GM10847 (cell line): ENCODE results near the gene ANKZF1.

Experiments
- POLR2A ChIP-seq: IDR thresholded peaks from 2 replicates; pipeline ENCODE4 v1.6.1; 2011; ENCODE audit not compliant: insufficient read length; ENCODE audit errors: extremely low read depth

Gene ANKZF1

DNA sequence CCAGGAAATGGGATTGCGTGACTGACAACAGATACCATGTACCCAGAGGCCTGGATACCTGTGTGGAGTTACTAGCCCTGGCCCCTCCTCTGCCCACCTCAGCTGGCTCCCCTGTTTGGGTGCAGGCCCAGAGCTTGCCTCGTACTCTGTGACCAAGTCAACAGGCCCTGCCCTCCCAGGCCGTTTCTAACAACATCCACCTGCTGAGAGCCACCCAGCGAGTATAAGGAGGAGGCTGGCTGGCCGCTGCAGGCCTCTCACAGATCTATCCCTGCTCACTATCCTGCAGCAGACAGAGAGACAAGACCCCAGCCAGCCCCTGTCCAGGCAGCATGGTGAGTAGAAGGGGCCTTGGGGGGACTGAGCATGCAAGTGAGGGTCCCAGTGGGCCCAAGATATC is 36.6 kb downstream of the ANKZF1 start:
- TF ChIP-seq POLR2A, result no peak

DNA sequence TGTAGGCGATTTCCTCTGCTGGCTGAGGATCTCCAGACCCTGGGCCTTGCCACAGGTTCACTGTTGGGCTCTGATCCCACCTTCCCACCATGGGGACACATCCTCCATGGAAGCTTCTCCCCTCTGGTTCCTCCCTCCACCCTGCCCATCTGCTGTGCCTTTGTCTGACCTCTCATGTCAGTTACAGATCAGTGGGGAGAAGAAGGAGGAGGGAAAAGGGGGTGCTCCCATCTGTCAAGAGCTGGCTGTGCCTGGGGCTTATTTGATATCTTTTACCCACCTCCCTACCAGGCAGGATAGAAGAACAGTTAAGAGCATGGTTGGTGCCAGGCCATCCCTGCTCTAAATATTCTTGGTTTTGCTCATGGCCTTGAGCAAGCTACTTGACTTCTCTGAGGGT is 37.3 kb downstream of the ANKZF1 start:
- no peak for TF ChIP-seq POLR2A

DNA sequence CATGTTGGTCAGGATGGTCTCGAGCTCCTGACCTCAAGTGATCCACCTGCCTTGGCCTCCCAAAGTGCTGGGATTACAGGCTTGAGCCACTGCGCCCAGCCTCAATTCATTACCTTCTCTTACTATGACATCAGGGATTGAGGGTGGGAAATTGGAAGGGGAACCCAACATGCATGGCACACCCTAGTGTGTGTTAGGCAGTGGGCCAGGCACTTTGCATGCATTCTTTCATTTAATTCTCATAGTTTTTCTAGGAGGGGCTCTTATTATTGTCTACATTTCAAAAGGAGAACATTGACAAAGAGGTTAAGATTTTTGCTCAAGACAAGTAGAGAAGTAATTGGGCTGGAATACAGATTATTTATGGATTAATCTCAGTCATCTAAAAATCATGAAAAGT is 38.7 kb downstream of the ANKZF1 start:
- TF ChIP-seq POLR2A, result no peak

DNA sequence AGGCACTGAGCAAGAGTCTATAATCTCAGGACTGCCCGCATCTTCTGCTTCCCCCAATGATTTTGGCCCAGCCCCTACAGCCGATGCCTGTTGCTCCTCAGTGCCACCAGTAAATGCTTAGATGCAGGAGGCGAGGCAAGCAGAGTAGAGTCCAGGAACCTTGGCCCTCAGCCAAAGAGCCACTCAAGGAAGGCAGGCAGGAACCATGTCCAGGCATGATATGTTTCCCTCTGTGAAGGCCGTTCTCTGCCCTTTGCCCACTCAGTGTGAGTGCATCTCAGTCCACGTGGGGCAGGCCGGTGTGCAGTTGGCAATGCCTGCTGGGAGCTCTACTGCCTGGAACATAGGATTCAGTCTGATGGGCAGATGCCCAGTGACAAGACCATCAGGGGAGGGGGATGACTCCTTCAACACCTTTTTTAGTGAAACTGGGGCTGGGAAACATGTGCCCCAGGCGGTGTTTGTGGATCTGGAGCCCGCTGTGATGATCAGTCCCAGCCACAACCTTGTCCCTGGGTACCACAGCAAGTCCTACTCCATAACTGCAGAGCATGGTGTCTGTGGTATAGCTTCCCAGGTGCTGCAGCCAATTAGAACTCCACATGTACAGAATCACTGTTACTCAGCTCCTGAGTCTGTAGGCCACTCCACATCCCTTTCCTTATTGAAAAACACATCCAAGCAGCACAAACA is 39.9 kb downstream of the ANKZF1 start:
- TF ChIP-seq POLR2A, result no peak

DNA sequence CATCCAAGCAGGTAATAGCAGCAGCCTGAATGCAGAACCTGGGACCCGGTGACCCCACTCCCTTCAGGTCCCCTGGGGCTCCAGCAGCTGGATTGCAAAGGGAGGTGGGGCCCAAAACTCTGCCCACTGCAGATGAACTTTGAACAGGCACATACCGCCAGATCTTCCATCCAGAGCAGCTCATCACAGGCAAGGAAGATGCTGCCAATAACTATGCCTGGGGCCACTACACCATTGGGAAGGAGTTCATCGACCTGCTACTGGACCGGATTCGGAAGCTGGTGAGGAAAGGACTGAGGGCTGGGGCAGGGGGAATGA is 40.4 kb downstream of the ANKZF1 start:
- TF ChIP-seq POLR2A, result no peak

DNA sequence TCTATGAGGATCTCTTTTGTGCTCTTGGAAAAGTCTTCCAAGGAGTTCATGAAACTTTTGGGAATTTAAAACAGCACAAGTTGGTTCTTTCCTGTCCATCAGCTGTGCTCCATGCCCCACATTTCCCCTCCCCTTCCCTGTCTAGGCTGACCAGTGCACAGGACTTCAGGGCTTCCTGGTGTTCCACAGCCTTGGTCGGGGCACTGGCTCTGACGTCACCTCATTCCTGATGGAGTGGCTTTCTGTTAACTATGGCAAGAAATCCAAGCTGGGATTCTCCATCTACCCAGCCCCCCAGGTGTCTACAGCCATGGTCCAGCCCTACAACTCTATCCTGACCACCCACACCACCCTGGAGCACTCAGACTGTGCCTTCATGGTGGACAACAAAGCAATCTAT is 41.4 kb downstream of the ANKZF1 start:
- TF ChIP-seq POLR2A, result no peak

DNA sequence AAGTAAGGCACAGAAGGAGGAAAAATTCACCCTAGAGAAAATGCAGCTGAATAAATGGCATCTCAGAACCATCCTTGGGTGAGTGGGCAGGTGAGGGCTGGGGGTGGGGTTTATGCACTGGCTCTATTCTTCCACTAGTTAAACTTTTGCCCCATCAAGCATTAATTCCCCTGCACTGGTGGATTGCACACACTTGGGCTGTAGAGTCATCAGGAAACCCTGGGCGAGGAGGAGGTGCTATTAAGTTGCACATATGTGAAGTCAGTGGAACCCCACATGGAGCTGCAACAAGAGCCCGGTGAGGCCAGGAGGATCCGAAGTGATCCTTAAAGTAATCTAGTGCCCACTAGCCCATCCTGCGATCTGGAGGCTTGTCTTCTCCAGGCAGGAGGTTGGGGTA is 42.8 kb downstream of the ANKZF1 start:
- no peak for TF ChIP-seq POLR2A

DNA sequence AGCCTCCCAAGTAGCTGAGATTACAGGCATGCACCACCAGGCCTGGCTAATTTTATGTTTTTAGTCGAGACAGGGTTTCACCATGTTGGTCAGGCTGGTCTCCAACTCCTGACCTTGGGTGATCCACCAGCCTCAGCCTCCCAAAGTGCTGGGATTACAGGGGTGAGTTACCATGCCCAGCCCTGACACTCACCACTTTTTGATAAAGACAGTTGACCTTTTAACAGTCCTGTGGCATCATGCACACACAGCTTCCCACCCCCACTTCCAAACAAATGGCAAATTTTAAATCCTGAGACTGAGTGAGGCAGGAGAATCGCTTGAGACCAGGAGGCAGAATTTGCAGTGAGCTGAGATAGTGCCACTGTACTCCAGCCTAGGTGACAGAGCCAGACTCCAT is 43.4 kb downstream of the ANKZF1 start:
- no peak for TF ChIP-seq POLR2A

DNA sequence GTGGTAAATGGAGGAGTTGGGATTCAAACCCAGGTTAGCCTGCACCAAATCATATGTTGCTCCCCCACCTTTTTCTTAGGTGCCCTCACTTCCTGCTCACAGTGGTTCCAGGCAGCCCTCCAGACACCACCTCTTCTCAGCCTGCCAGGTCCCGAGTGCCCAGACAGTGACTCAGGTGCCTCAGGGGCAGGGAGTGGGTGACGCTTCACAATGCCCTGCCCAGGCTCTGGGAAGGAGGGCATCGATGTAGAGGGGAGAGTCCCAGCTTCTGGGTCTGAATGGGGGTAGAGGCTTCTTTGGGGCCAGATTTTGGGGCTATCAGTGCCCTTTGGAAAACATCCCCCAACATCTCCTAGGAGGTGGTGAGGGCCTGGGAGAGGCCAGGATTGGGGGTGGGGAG is 44.3 kb downstream of the ANKZF1 start:
- TF ChIP-seq POLR2A, result no peak

DNA sequence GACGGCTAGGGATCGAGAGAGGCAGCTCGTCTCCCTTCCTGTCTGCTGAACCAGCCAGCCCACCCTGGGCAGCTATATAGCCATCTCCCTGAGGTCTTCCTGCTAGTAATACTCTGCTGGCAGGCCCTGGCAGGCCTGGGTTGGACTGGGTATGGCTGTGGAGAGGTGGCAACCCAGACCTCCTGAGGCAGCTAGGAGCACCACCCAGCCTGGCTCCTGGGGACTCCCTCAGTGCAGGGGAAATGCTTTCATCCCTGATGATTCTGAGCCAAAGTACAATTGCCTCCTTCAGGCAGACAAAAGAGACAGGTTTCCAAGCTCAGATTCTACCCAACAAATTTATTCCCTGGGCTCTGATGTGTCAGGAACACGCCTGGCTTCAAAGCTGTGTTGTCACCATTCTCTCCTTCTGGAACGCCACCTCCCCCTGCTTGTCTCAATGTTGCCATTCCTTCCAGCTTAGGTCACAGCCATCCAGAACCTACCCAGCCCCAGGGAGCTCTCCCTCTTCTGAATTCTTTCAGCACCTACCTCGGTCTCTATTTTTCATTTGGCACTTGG is 44.8 kb downstream of the ANKZF1 start:
- TF ChIP-seq POLR2A, result no peak

DNA sequence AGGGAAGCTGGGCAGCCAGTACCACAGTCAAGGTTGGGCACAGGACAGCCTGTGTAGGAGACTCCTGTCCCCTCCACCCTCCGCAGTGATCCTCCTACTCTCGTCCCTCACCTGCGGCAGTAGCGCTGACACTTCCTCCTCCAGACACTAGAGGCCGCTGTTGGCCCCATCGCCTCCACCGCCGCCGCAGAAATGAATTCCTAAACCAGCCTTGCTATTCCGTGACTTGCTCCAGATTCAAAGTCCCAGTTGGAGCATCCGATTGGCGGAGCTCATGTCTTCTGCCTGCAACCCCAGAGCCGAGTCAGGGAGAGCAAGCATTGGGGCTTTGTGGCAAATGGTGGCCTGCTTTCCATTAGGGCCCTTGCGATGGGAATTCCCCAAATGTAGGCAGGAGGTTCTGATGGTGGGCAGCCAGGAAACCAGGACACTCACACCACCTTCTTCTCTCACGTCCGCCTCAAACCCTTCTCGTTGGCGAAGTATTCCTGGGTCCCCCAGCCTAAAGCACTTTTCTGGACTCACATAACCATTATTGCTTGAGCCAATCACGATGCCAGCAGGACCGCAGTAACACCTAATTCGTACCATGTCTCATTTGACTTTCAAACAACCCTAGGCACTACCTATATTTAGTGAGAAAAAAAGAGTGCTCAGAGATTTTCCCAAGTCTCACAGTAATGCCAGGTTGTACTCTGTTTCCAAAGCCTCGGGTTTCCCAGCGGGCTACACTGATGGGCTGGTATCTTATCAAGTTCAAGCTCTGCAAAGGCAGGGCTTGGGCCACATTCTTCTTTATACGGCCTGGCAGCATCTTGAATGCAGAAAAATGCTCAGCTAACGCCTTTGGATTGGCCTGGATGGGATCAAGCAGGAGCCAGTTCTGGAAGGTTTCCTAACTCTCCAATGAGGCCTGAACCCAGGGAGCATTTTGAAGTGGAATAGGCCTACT is 48.4 kb downstream of the ANKZF1 start:
- TF ChIP-seq POLR2A, result peak; percentile 21

DNA sequence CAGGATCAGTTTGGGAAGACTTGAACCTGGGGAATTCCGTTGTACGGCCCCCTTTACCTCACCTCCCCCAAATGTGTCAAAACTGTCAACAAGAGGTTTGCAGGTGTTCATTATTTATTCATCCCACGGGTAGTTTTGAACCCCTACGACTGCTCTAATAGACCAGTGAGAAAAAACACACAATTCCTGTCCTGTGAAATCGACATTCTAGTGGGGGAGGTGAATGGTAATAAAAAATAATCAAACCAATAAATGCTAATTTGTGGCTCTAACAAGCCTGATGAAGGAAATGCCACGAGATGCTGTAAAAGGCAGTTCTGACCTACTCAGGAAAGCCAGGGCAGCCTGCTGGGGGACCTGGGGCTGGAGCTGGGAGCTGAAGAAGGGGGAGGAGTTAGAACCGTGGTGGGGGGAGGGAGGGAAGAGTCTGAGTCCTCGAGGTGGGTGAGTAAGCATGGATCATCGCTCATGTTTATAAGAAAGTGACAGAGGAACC is 49.1 kb downstream of the ANKZF1 start:
- no peak for TF ChIP-seq POLR2A

DNA sequence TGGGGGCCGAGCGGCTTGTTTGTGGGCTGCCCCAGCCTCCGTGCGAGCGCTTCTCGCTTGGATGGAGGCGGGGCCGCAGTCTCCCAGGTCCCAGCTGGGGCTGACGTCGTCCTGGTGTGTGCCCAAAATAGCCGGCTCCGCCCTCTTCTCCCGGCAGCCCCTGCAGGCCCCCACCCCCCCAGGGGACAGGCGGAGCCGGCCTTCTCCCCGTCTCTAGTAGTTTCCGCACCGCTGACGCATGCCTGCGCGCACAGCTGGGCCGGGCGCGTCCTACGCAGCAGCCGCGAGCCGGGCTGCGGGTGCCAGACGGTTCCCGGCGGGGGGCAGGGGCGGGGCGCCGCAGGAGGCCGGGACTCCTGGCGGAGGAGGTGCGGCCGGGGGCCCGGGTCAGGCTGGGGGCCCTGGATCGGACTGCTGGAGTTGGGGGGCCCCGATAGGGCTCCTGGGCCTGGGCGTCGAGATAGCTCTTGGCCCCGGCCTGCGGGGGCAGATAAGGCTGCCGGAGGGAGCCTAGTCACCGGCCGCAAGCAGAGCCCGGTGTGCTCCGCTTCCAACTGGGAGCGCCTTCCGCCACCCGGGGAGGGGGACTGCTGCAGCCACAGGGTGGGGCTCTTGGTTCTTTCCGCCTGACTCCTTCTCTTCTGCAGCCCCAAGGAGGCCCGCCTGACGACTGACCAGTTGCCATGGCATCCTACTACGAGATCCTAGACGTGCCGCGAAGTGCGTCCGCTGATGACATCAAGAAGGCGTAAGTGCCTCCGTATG is 49.7 kb downstream of the ANKZF1 start, which contains the start of gene DNAJB2:
Gene DNAJB2 (plus strand): TSS at position 216 of the 765 bp plus-strand sequence. CDS start 468 bp downstream, at position 684.
- peak; percentile 90 for TF ChIP-seq POLR2A

DNA sequence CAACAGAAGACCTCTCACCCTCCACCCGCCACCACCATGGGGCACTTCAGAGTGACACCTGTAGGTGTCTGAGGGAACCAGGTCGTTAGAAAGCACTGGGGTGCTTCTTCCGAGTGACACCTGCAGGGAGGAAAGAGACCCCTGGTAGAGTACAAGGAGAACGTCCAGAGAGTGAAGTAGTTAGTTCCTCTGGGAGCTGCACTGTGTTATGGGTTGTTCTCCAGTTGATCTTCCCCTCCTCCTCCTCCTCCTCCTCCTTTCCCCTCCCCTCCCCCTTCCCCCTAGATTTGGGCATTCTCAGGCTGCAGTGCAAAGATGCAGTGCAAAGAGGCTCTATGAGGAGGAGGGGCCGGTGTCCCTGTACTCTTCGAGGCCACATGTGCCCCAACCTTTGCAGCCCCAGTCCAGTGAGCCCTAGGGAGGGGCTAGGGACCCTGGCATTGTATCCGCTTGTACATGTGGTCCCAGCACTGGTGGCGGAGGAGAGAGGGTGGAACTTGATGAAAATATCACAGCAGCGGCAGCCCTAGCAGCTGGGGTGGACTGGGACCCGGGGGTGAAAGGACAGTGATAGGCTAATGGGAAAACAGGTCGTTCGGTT is 50.4 kb downstream of the ANKZF1 start:
- TF ChIP-seq POLR2A, result no peak

DNA sequence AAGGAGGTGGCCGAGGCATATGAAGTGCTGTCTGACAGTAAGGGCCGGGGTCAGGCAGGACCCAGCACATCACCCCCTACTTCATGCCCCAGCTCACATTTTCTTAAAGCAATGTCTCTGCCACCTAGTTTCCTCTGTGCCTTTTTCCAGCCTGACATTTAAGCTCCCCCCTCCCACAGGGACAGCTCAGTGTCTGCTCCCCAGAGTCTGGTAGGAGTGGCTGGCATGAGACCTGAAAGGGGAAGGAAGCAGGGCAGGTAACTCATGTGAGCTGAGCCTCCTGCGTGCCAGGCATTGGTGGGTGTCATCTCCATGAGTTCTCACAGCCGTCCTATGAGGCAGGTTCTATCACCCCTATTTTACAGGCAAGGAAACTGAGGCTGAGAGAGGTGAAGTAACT is 51.0 kb downstream of the ANKZF1 start:
- no peak for TF ChIP-seq POLR2A

DNA sequence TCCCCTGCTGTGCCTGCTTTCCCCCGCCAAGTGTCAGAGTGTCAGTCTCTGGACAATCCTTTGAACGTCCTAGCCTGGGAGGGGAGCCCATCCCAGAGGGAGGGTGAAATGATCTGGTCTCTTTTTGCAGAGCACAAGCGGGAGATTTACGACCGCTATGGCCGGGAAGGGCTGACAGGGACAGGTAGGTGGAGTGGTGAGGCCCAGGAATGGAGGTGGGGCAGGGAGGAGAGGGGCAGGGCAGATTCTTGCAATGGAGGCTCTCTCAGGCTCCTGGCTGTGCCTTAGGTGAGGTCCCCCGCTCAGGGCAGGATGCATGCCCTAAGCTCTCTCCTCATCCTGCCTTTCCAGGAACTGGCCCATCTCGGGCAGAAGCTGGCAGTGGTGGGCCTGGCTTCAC is 52.0 kb downstream of the ANKZF1 start:
- no peak for TF ChIP-seq POLR2A
